CD4-positive, alpha-beta T cell treated with Interleukin-1 beta for 1 hour (primary cell): ENCODE results near the gene SLC38A3.

Source experiments
- DNase-seq, 2 donors: peaks; one replicate each; pipeline ENCODE4 v3.0.0-alpha.2; 2020 to 2022

SLC38A3 gene

GRCh38 chr3:50169232-50169832, 35.7 kb upstream of the SLC38A3 start:
- no peak for DNase-seq

GRCh38 chr3:50169858-50170257, 35.2 kb upstream of the SLC38A3 start:
- DNase-seq, result no peak

- DNase-seq, result peak in 1 of 2 donors; percentile 58
Measured at GRCh38 chr3:50170689-50171088, 34.4 kb upstream of the SLC38A3 start.

- DNase-seq, result no peak
Measured at GRCh38 chr3:50171540-50172301, 33.4 kb upstream of the SLC38A3 start.

GRCh38 chr3:50172626-50173220, 32.3 kb upstream of the SLC38A3 start:
- DNase-seq, result no peak

- DNase-seq, result no peak
Measured at GRCh38 chr3:50173685-50174516, 31.2 kb upstream of the SLC38A3 start.

GRCh38 chr3:50174517-50174895, 30.6 kb upstream of the SLC38A3 start:
- DNase-seq, result no peak

- DNase-seq, result no peak
Measured at GRCh38 chr3:50174947-50175524, 30.0 kb upstream of the SLC38A3 start.

- no peak for DNase-seq
Measured at GRCh38 chr3:50177346-50177745, 27.7 kb upstream of the SLC38A3 start.

- no peak for DNase-seq
Measured at GRCh38 chr3:50179710-50180109, 25.4 kb upstream of the SLC38A3 start.

- no peak for DNase-seq
Measured at GRCh38 chr3:50181985-50182384, 23.1 kb upstream of the SLC38A3 start.

GRCh38 chr3:50182533-50183099, 22.5 kb upstream of the SLC38A3 start:
- DNase-seq, result no peak

GRCh38 chr3:50183755-50184154, 21.3 kb upstream of the SLC38A3 start:
- no peak for DNase-seq

- no peak for DNase-seq
Measured at GRCh38 chr3:50184242-50184978, 20.7 kb upstream of the SLC38A3 start.

- no peak for DNase-seq
Measured at GRCh38 chr3:50185230-50185629, 19.8 kb upstream of the SLC38A3 start.

- DNase-seq, result no peak
Measured at GRCh38 chr3:50186096-50186495, 19.0 kb upstream of the SLC38A3 start.

GRCh38 chr3:50187750-50188149, 17.3 kb upstream of the SLC38A3 start:
- DNase-seq, result no peak

- peak; percentile 17 to 30 for DNase-seq
Measured at GRCh38 chr3:50189274-50189673, 15.8 kb upstream of the SLC38A3 start.

- DNase-seq, result no peak
Measured at GRCh38 chr3:50189989-50190388, 15.1 kb upstream of the SLC38A3 start.

- no peak for DNase-seq
Measured at GRCh38 chr3:50190936-50191660, 14.0 kb upstream of the SLC38A3 start, which contains the start of gene GNAT1. Gene GNAT1, plus strand, starts transcription at chr3:50191610. Its CDS starts 116 bp downstream, at chr3:50191726.

- DNase-seq, result no peak
Measured at GRCh38 chr3:50192124-50192523, 12.9 kb upstream of the SLC38A3 start.
